GM23248 (cell line): ENCODE results near the gene CNTN6. TPM values are rescaled to one million over a fixed set of nuclear protein-coding genes. Genes with fewer than 3 reads are reported as not detected.

Experiments used
- DNase-seq: peaks from one replicate; pipeline ENCODE4 v3.0.0-alpha.2; 2015
- H2AFZ ChIP-seq: fragments of 200-600 bp; sonication (generic); 2 replicates; pipeline ENCODE4 v1.6.1; 2016; ENCODE audit warnings: antibody characterized with exemption
- H3F3A ChIP-seq: fragments of 200-600 bp; sonication (generic); 2 replicates; pipeline ENCODE4 v1.6.1; 2016; ENCODE audit warnings: mild to moderate bottlenecking, antibody characterized with exemption, mixed run types; ENCODE audit not compliant: insufficient read depth
- H3K27ac ChIP-seq: fragments of 200-600 bp; sonication (generic); 2 replicates; pipeline ENCODE4 v1.5.1; 2016; ENCODE audit warnings: mild to moderate bottlenecking
- H3K27me3 ChIP-seq: fragments of 200-600 bp; sonication (generic); replicated peaks from 2 replicates; pipeline ENCODE4 v1.6.1; 2016; ENCODE audit warnings: mild to moderate bottlenecking; ENCODE audit not compliant: insufficient read depth
- H3K36me3 ChIP-seq: fragments of 200-600 bp; sonication (generic); 2 replicates; pipeline ENCODE4 v1.6.1; 2016; ENCODE audit warnings: low read depth, mild to moderate bottlenecking
- H3K4me1 ChIP-seq: fragments of 200-600 bp; sonication (generic); 2 replicates; pipeline ENCODE4 v1.6.1; 2016; ENCODE audit warnings: mild to moderate bottlenecking; ENCODE audit not compliant: insufficient read depth
- H3K4me2 ChIP-seq: fragments of 200-600 bp; sonication (generic); one replicate; pipeline ENCODE4 v1.6.1; 2016; ENCODE audit warnings: mild to moderate bottlenecking; ENCODE audit not compliant: unreplicated experiment
- H3K4me3 ChIP-seq: fragments of 200-600 bp; sonication (generic); 2 replicates; pipeline ENCODE4 v1.5.1; 2016; ENCODE audit warnings: mild to moderate bottlenecking
- H3K79me2 ChIP-seq: fragments of 200-600 bp; sonication (generic); 2 replicates; pipeline ENCODE4 v1.6.1; 2016; ENCODE audit warnings: mild to moderate bottlenecking; ENCODE audit not compliant: insufficient read depth
- H3K9ac ChIP-seq: fragments of 200-600 bp; sonication (generic); 2 replicates; pipeline ENCODE4 v1.6.1; 2016; ENCODE audit warnings: mild to moderate bottlenecking
- H3K9me2 ChIP-seq: fragments of 200-600 bp; sonication (generic); 2 replicates; pipeline ENCODE4 v1.6.1; 2016; ENCODE audit warnings: mixed run types, mild to moderate bottlenecking, moderate library complexity; ENCODE audit not compliant: insufficient read depth
- H3K9me3 ChIP-seq: fragments of 200-600 bp; sonication (generic); one replicate; pipeline ENCODE4 v1.6.1; 2017; ENCODE audit warnings: low read depth
- H4K20me1 ChIP-seq: fragments of 200-600 bp; sonication (generic); 2 replicates; pipeline ENCODE4 v1.6.0; 2016; ENCODE audit not compliant: insufficient read depth
- EZH2 ChIP-seq: fragments of 200-600 bp; sonication (generic); IDR thresholded peaks from 2 replicates; pipeline ENCODE4 v1.6.1; 2018; ENCODE audit warnings: antibody characterized with exemption, mild to moderate bottlenecking; ENCODE audit not compliant: insufficient read depth, poor library complexity, severe bottlenecking
- EZH2phosphoT487 ChIP-seq: fragments of 200-600 bp; sonication (generic); IDR thresholded peaks from 2 replicates; pipeline ENCODE4 v1.6.1; 2018; ENCODE audit warnings: antibody characterized with exemption, moderate library complexity, mild to moderate bottlenecking, low read depth; ENCODE audit not compliant: insufficient read depth
- WGBS, 2 experiments: methylation state at CpG; one replicate each; pipeline ENCODE4 v1.1.6; 2015 to 2017; ENCODE audit warnings: low lambda C conversion rate in 2 of 2, low coverage in 1 of 2; ENCODE audit errors: missing lambda C conversion rate in 2 of 2; 5-methylcytosine and 5-hydroxymethylcytosine counted together
- in situ Hi-C: fragments of 300-500 bp; cut with MboI; formaldehyde crosslinking; loops from 2 replicates; pipeline ENCODE4 v1.15.0; 2020
- polyA plus RNA-seq: library from polyadenylated mRNA; unstranded; fragments of >200 nt; fragmentation: Nextera tagmentation; extraction: Ambion mirVana; gene quantifications from 2 replicates; pipeline ENCODE4 v1.2.1, GENCODE V29; 2016
- total RNA-seq: library from RNA; depleted of rRNA; stranded (reverse); fragments of >200 nt; shearing (Covaris generic); gene quantifications from 2 replicates; pipeline ENCODE4 v1.2.3, GENCODE V29; 2014

The CNTN6 gene
- total and polyA plus RNA-seq, 2 experiments from 2014 or later = not detected

DNA sequence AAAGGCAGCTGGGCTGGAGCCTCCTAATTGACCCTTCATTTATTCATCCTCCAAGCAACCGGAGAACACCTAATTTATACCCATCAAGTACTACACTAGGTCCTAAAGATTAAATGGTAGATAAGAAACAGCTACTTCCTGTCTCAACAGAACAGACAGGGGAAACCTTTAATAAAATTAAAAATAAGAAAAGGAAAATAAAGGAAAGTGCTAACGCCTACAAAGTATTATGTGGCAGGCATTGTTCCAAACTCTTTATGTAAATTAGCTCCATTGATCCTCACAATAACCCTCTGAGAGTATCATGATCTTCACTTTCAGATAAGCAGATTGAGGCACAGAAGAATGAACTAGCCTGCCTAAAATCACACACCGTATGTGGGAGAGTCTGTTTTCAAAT is 139.5 kb downstream of the CNTN6 start:
- H3K9me3 ChIP-seq = no peaks in the 10 kb centered on the region

DNA sequence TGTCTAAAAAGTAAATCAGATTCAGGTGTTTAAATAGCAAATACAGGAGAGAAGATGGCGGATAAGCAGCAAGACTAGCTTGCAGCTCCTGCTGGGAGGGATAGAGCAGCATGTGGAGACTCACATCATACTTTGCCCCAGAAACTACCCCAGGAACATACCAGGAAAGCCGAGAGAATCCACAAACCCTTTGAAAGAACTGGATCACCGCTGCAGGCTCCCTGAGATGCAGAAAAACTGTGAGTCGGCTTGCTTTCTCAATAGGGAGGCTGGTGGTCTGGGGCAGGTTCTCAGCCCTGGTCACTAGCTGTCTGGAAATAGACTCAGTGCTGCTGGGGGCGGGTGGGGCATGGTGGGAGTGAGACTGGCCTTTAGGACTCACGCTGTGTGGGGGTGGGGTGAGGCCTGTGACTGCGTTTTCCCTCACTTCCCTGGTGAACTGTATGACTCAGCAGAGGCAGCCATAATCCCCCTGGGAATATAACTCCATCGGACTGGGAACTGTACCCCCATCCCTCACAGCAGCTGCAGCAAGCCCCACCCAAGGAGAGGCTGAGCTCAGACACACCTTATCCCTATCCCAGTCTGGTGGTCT is 142.8 kb downstream of the CNTN6 start:
- TF ChIP-seq EZH2phosphoT487 (no peak), EZH2 (no peak)
- no peaks in the 10 kb centered on the region for H3F3A ChIP-seq
- no peaks in the 10 kb centered on the region for H3K79me2 ChIP-seq
- no peaks in the 10 kb centered on the region for H3K27me3 ChIP-seq
- H3K9me2 ChIP-seq = no peaks in the 10 kb centered on the region
- DNase-seq = no peak
- no peaks in the 10 kb centered on the region for H4K20me1 ChIP-seq
- no peaks in the 10 kb centered on the region for H3K4me1 ChIP-seq
- in situ Hi-C loops = no loop called here
- no peaks in the 10 kb centered on the region for H3K36me3 ChIP-seq
- H3K4me2 ChIP-seq = no peak overlapping the region
- H3K4me3 ChIP-seq = no peak overlapping the region
- H2AFZ ChIP-seq = no peak overlapping the region
- no peak overlapping the region for H3K27ac ChIP-seq
- 73 to 74% methylated on average over 6 to 8 of the region's 8 CpGs for WGBS, 2 experiments
- no peaks in the 10 kb centered on the region for H3K9me3 ChIP-seq
- H3K9ac ChIP-seq = no peak overlapping the region

More for the DNA sequence above, 139.5 kb downstream of the CNTN6 start:
- Histone ChIP-seq H4K20me1 (no peaks in the 10 kb centered on the region), H2AFZ (no peak overlapping the region), H3K4me3 (no peak overlapping the region), H3F3A (no peaks in the 10 kb centered on the region), H3K27ac (no peak overlapping the region), H3K36me3 (no peaks in the 10 kb centered on the region), H3K9ac (no peak overlapping the region), H3K4me2 (no peak overlapping the region), H3K79me2 (no peaks in the 10 kb centered on the region), H3K27me3 (no peaks in the 10 kb centered on the region), H3K9me2 (no peaks in the 10 kb centered on the region), H3K4me1 (no peaks in the 10 kb centered on the region)
- TF ChIP-seq EZH2 (no peak), EZH2phosphoT487 (no peak)
- no peak for DNase-seq
- in situ Hi-C loops = no loop called here
- WGBS, 2 experiments = 73 to 78% methylated on average over 3 of the region's 3 CpGs

DNA sequence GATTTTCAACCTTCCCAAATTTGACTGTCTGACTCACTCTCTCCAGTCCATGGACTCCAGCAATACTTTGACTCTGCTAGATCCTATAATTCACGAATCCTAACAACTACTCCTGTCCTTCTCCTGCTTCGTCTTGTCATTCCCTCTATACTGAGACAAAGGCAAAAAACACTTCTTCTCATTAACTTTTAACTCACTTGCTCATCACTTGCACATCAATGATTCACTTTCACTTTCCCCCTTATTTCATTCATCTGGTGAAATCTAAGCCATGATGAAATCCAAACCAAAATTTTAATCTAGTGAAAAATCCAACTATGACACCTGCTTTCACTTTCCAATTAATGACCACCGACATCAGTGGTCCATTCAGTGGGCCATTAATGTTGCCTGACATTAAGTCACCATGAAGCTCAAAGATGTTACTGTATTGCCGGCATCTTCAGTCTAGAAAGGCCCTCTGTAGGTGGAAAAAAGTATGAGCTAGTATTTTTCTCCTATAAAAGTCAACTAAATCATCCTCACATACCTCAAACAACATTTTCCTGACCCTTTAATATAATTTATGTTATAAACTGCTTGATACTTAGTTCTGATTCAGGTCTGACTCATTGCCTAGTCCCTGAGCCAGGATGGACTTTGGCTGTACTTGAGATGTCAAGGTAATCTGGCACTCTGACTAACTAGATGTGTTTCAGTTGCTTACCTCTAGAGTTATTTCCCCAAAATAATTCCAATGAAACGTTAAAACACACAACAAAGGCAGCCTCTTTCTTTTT is 158.6 kb downstream of the CNTN6 start:
- in situ Hi-C loops = no loop called here
- Histone ChIP-seq H3K9me2 (no peaks in the 10 kb centered on the region), H4K20me1 (no peaks in the 10 kb centered on the region), H3K4me1 (no peaks in the 10 kb centered on the region), H3K27ac (no peak overlapping the region), H3K36me3 (no peaks in the 10 kb centered on the region), H3K27me3 (no peaks in the 10 kb centered on the region), H3K9me3 (no peaks in the 10 kb centered on the region), H3F3A (no peaks in the 10 kb centered on the region), H3K4me3 (no peak overlapping the region), H3K79me2 (no peaks in the 10 kb centered on the region), H2AFZ (no peak overlapping the region), H3K4me2 (no peak overlapping the region), H3K9ac (no peak overlapping the region)
- peak; percentile 28 for DNase-seq
- WGBS, 2 experiments = 59% methylated on average over 5 of the region's 5 CpGs
- no peak for TF ChIP-seq EZH2phosphoT487
- TF ChIP-seq EZH2 = no peak

GRCh38 chr3:1252061-1252430 is 159.2 kb downstream of the CNTN6 start:
- no peaks in the 10 kb centered on the region for H4K20me1 ChIP-seq
- TF ChIP-seq EZH2 = no peak
- TF ChIP-seq EZH2phosphoT487 = no peak
- no peaks in the 10 kb centered on the region for H3K27me3 ChIP-seq
- no peak overlapping the region for H3K4me3 ChIP-seq
- no peaks in the 10 kb centered on the region for H3K9me2 ChIP-seq
- no peaks in the 10 kb centered on the region for H3F3A ChIP-seq
- H3K4me1 ChIP-seq = no peaks in the 10 kb centered on the region
- H3K9me3 ChIP-seq = no peaks in the 10 kb centered on the region
- H3K36me3 ChIP-seq = no peaks in the 10 kb centered on the region
- in situ Hi-C loops = no loop called here
- H3K79me2 ChIP-seq = no peaks in the 10 kb centered on the region
- no peak overlapping the region for H3K4me2 ChIP-seq
- H3K9ac ChIP-seq = no peak overlapping the region
- no peak for DNase-seq
- no peak overlapping the region for H2AFZ ChIP-seq
- no peak overlapping the region for H3K27ac ChIP-seq
